ENCODE results near the gene IFIT3.

- TF ChIP-seq CTCF (conservative IDR thresholded peaks at IDR 0.05; ENCODE audit: low read depth in 2 of 2) (no peak), POLR2AphosphoS5 (IDR thresholded peaks at IDR 0.05; ENCODE audit: low read depth) (no peak)
These were observed 20.7 kb downstream of the IFIT3 start for GRCh38 chr10:89348481-89348880.

Measured in GM23338 (cell line).